Peyer's patch (tissue), 4 donors: ENCODE results near the gene ATP13A4.

Experiments used
- POLR2A ChIP-seq, 2 donors: fragments of 450-650 bp; IDR thresholded peaks; one replicate each; pipeline ENCODE4 v1.5.1; 2017; ENCODE audit warnings: antibody characterized with exemption in 2 of 2, mild to moderate bottlenecking in 2 of 2, moderate library complexity in 2 of 2
- TF ChIP-seq, protein P1 (sequence below), 6 experiments: fragments of 450-650 bp in 4 of 6; fragments of 200-600 bp in 2 of 6; sonication (generic) in 1 of 6; IDR thresholded peaks; one replicate each; pipeline ENCODE4 v1.5.1; 2017 to 2019; ENCODE audit warnings: antibody characterized with exemption in 6 of 6, mild to moderate bottlenecking in 3 of 6, moderate library complexity in 1 of 6

DNA sequence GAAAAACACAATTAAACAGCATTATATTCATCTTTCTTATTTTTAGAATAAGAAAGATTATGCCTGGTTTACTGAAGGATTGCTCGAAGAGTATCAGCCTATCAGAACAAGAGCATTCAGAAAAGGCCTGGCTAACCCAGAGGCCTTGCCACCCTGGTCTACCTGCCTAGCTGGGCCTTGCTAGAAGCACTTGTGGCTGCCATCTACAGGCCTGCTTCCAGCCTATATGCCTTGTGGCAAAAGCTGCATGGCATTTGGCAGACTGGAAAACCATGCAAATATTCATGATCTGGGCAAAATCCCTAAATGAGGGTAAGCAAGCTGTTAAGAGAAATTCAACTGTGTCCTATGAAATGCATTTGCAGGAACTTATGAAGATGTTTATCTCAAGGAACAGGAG is 9.3 kb upstream of the ATP13A4 start:
- no peak for TF ChIP-seq POLR2A (IDR thresholded peaks at IDR 0.05)
- TF ChIP-seq, protein P1, sequence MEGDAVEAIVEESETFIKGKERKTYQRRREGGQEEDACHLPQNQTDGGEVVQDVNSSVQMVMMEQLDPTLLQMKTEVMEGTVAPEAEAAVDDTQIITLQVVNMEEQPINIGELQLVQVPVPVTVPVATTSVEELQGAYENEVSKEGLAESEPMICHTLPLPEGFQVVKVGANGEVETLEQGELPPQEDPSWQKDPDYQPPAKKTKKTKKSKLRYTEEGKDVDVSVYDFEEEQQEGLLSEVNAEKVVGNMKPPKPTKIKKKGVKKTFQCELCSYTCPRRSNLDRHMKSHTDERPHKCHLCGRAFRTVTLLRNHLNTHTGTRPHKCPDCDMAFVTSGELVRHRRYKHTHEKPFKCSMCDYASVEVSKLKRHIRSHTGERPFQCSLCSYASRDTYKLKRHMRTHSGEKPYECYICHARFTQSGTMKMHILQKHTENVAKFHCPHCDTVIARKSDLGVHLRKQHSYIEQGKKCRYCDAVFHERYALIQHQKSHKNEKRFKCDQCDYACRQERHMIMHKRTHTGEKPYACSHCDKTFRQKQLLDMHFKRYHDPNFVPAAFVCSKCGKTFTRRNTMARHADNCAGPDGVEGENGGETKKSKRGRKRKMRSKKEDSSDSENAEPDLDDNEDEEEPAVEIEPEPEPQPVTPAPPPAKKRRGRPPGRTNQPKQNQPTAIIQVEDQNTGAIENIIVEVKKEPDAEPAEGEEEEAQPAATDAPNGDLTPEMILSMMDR (IDR thresholded peaks at IDR 0.05), result peak in 2 of 6 experiments; percentile 38 to 46
